Stimulated activated CD8-positive, alpha-beta memory T cell treated with anti-CD3 and anti-CD28 coated beads, Interleukin-4, amount 100 ng/mL, for 24 hours (primary cell): ENCODE data around the gene CXCL3.
"Not testable (repeated sequence)": the region's sequence is repeated elsewhere in the genome, so short reads cannot be mapped to it uniquely, and the experiment has no call there.

Experiments
- DNase-seq: peaks from one replicate; pipeline ENCODE4 v3.0.0-alpha.2; 2020; ENCODE audit warnings: low read depth

Gene CXCL3

GRCh38 chr4:74038425-74039314 lies at the start of gene CXCL3:
TSS of gene CXCL3 (minus strand) at chr4:74038689. CDS start at chr4:74038611, 78 bp downstream.
- no peak for DNase-seq

- DNase-seq: no peak
Observed at GRCh38 chr4:74087481-74087880, 49.0 kb upstream of the CXCL3 start.

- no peak for DNase-seq
Observed at GRCh38 chr4:74085669-74086068, 47.2 kb upstream of the CXCL3 start.

GRCh38 chr4:74084984-74085383 lies 46.5 kb upstream of the CXCL3 start:
- DNase-seq: no peak

- DNase-seq: no peak
Observed at GRCh38 chr4:74083546-74083945, 45.1 kb upstream of the CXCL3 start.

- no peak for DNase-seq
Observed at GRCh38 chr4:74081035-74081434, 42.5 kb upstream of the CXCL3 start.

GRCh38 chr4:74080351-74080750 lies 41.9 kb upstream of the CXCL3 start:
- DNase-seq: not testable (repeated sequence)

- not testable (repeated sequence) for DNase-seq
Observed at GRCh38 chr4:74079024-74079423, 40.5 kb upstream of the CXCL3 start.

- no peak for DNase-seq
Observed at GRCh38 chr4:74073358-74073757, 34.9 kb upstream of the CXCL3 start.

- no peak for DNase-seq
Observed at GRCh38 chr4:74072739-74073138, 34.2 kb upstream of the CXCL3 start.

GRCh38 chr4:74067586-74067985 lies 29.1 kb upstream of the CXCL3 start:
- DNase-seq: no peak

- DNase-seq: no peak
Observed at GRCh38 chr4:74066232-74066631, 27.7 kb upstream of the CXCL3 start.

- DNase-seq: no peak
Observed at GRCh38 chr4:74065115-74065642, 26.7 kb upstream of the CXCL3 start.

GRCh38 chr4:74063859-74064258 lies 25.4 kb upstream of the CXCL3 start:
- DNase-seq: no peak

GRCh38 chr4:74062953-74063352 lies 24.5 kb upstream of the CXCL3 start:
- DNase-seq: no peak

- no peak for DNase-seq
Observed at GRCh38 chr4:74061430-74061829, 22.9 kb upstream of the CXCL3 start.

GRCh38 chr4:74059161-74059829 lies 20.8 kb upstream of the CXCL3 start:
- no peak for DNase-seq

GRCh38 chr4:74058048-74058651 lies 19.7 kb upstream of the CXCL3 start:
- DNase-seq: no peak

GRCh38 chr4:74057588-74057987 lies 19.1 kb upstream of the CXCL3 start:
- no peak for DNase-seq

- no peak for DNase-seq
Observed at GRCh38 chr4:74056858-74057562, 18.5 kb upstream of the CXCL3 start.

GRCh38 chr4:74056114-74056857 lies 17.8 kb upstream of the CXCL3 start:
- no peak for DNase-seq
